ENCODE data around the gene PDXK. TPM values are rescaled to one million over a fixed set of nuclear protein-coding genes. Genes with fewer than 3 reads are reported as not detected.

PDXK gene
- total RNA-seq, 1 experiment from 2014 or later = 210 TPM

DNA sequence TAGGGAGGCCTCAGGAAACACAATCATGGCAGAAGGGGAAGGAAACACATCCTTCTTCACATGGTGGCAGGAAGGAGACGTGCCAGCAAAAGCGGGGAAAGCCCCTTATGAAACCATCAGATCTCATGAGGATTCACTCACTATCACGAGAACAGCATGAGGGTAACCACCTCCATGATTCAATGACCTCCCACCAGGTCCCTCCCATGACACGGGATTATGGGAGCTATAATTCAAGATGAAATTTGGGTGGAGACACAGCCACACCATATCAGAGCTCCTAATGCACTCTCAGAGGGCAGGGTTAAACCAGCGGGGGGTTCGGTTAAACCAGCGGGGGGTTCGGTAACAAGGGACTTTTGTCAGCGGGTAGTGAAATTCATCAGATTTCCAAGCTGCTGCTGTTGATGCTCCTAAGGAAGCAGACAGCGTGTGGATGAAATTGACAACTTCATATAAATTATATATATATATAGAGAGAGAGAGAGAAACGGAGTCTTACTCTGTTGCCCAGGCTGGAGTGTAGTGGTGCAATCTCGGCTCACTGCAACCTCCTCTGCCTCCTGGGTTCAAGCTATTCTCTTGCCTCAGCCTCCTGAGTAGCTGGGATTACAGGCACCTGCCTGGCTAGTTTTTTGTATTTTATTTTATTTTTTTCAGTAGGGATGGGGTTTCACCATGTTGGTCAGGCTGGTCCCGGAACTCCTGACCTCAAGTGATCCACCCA is 52.9 kb downstream of the PDXK start:
- no peaks in the 10 kb centered on the region for H3K9me3 Mint-ChIP-seq (ENCODE audit: unreplicated experiment)
- intact Hi-C loops (cut with micrococcal nuclease) = no loop called here
- TF ChIP-seq CTCF (IDR thresholded peaks at IDR 0.05; ENCODE audit: unreplicated experiment) = no peak
- no peaks in the 10 kb centered on the region for H3K27me3 Mint-ChIP-seq (ENCODE audit: insufficient read depth, unreplicated experiment)
- no peak overlapping the region for H3K27ac Mint-ChIP-seq (ENCODE audit: low read depth, unreplicated experiment)
- ChIA-PET POLR2A (interaction anchor here (0.7 to 4.1 kb wide), 6 partner anchors 8 to 235 kb away, joined by 3 to 13 read pairs (median 6); partner anchors contain the start of gene RRP1), CTCF (interaction anchor here (0.6 kb wide), 2 partner anchors 18 to 149 kb away, joined by 3 read pairs; partner anchors contain the start of gene RRP1)
- no peak overlapping the region for H3K4me3 Mint-ChIP-seq (ENCODE audit: unreplicated experiment)
- no TSS peak for BruUV-seq (replicated peaks)
- H3K36me3 Mint-ChIP-seq (ENCODE audit: insufficient read depth, unreplicated experiment) = peaks cover 39% of the 10 kb centered on the region
- peaks cover 27% of the 10 kb centered on the region for H3K4me1 Mint-ChIP-seq (ENCODE audit: insufficient read depth, unreplicated experiment)
- no peak for DNase-seq (ENCODE audit: unreplicated experiment)

GRCh38 chr21:43772425-43772821 is 53.5 kb downstream of the PDXK start:
- Mint-ChIP-seq H3K27ac (ENCODE audit: low read depth, unreplicated experiment) (no peak overlapping the region), H3K36me3 (ENCODE audit: insufficient read depth, unreplicated experiment) (peaks cover 39% of the 10 kb centered on the region), H3K27me3 (ENCODE audit: insufficient read depth, unreplicated experiment) (no peaks in the 10 kb centered on the region), H3K4me1 (ENCODE audit: insufficient read depth, unreplicated experiment) (peaks cover 25% of the 10 kb centered on the region), H3K4me3 (ENCODE audit: unreplicated experiment) (no peak overlapping the region), H3K9me3 (ENCODE audit: unreplicated experiment) (no peaks in the 10 kb centered on the region)
- intact Hi-C loops (cut with micrococcal nuclease) = no loop called here
- no TSS peak for BruUV-seq (replicated peaks)
- DNase-seq (ENCODE audit: unreplicated experiment) = no peak
- TF ChIP-seq CTCF (IDR thresholded peaks at IDR 0.05; ENCODE audit: unreplicated experiment) = no peak
- ChIA-PET POLR2A (interaction anchor here (0.6 to 4.1 kb wide), 6 partner anchors 11 to 1574 kb away, joined by 3 to 13 read pairs (median 5); partner anchors contain the start of gene RRP1), CTCF (interaction anchor here (0.6 kb wide), 2 partner anchors 17 to 74 kb away, joined by 3 to 4 read pairs; partner anchors contain the start of gene RRP1)

DNA sequence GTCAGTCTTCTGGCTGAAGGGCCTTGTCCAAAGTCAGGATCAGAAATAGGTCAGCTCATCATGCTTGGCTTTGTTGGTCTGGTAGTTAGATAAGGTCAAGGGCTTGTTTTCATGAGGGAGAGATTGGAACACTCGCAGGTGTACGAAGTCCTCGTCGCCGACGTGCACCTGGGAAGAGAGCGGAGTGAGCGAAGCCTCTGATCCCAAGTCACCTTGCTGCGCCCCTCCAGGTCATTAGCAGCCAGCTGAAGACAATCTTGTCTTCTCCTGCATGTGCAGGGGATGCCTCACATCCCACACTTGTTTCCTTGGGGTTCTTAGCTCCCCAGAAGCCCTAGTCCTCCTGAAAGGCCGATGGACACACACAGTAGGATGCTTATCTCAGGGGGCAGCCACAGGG is 55.2 kb downstream of the PDXK start:
- H3K27me3 Mint-ChIP-seq (ENCODE audit: insufficient read depth, unreplicated experiment) = no peaks in the 10 kb centered on the region

More for the DNA sequence above, 55.2 kb downstream of the PDXK start:
- intact Hi-C loops (cut with micrococcal nuclease) = no loop called here
- ChIA-PET POLR2A (interaction anchor here (1.0 to 4.1 kb wide), 4 partner anchors 9 to 114 kb away, joined by 3 to 13 read pairs (median 4); no protein-coding TSS in a partner anchor), CTCF (interaction anchor here (0.6 to 0.7 kb wide), 2 partner anchors 10 to 107 kb away, joined by 3 read pairs; no protein-coding TSS in a partner anchor)
- BruUV-seq (replicated peaks) = no TSS peak
- no peak overlapping the region for H3K27ac Mint-ChIP-seq (ENCODE audit: low read depth, unreplicated experiment)
- peaks cover 17% of the 10 kb centered on the region for H3K4me1 Mint-ChIP-seq (ENCODE audit: insufficient read depth, unreplicated experiment)
- H3K36me3 Mint-ChIP-seq (ENCODE audit: insufficient read depth, unreplicated experiment) = peaks cover 35% of the 10 kb centered on the region
- no peak for DNase-seq (ENCODE audit: unreplicated experiment)
- peak overlapping the region; percentile 99 for H3K4me3 Mint-ChIP-seq (ENCODE audit: unreplicated experiment)
- TF ChIP-seq CTCF (IDR thresholded peaks at IDR 0.05; ENCODE audit: unreplicated experiment) = no peak
- H3K9me3 Mint-ChIP-seq (ENCODE audit: unreplicated experiment) = no peaks in the 10 kb centered on the region
